ENCODE results near the gene PNP. TPM values are rescaled to one million over a fixed set of nuclear protein-coding genes. Genes with fewer than 3 reads are reported as not detected.
"Not testable (repeated sequence)": the region's sequence is repeated elsewhere in the genome, so short reads cannot be mapped to it uniquely, and the experiment has no call there.

Gene PNP
- total RNA-seq, 1 donor from 2014 or later: 23.8 TPM

- DNase-seq (ENCODE audit: low spot score): no peak
These were observed 23.3 kb downstream of the PNP start for GRCh38 chr14:20492486-20492885.

GRCh38 chr14:20493634-20494033, 24.4 kb downstream of the PNP start:
- DNase-seq (ENCODE audit: low spot score): no peak

DNA sequence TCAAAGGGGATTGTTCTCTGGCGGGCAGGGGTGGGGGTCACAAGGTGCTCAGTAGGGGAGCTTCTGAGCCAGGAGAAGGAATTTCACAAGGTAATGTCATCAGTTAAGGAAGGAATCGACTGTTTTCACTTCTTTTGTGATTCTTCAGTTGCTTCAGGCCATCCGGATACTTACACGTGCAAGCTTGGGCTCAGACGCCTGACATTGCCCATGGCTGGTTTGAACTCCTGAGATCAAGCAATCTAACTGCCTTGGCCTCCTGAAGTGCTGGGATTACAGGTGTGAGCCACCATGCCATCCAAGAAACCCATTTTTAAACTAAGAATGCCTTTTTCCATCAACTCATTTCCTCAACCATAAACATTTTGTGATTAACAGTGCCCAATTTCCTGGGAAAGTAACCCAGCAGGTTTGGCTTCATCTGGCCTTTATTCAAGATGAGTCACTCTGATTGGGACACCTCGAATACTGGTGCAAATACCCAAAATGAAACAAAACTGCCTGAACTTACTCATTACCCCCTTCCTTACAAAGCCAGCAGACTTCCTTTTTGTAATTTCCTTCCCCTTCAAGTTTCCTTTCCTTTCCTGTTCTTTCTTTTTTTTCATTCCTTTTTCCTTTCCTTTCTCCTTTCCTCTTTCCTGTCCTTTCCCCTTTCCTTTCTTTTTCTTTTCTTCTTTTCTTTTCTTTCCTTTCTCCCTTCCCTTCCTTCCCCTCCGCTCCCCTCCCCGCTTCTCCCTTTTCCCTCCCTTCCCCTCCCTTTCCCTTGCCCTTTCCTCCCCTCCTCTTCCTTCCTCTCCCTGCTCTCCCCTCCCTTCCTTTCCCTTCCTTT, 25.9 kb downstream of the PNP start:
- no peak for DNase-seq (ENCODE audit: low spot score)

DNA sequence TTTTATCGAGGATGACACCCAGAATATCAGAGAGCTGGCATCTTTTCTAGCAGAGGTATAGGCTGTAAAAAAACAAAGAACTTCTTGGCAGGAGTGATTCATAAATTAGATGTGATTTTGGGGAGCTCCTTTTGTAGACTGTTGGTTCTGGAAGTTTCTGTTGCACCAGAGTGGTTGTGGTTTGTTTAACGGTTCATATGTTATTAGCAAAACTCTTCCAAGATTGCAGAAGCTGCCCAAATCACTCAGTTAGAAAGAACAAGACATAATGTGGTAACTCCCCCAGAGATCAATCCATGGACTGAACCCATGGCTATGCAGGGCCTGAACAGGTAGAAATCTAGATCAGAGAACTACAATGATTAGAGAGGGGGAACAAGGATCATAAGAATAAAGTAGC, 29.4 kb downstream of the PNP start:
- no peak for DNase-seq (ENCODE audit: low spot score)

- DNase-seq (ENCODE audit: low spot score): no peak
These were observed 29.9 kb downstream of the PNP start for GRCh38 chr14:20499108-20499507.

DNA sequence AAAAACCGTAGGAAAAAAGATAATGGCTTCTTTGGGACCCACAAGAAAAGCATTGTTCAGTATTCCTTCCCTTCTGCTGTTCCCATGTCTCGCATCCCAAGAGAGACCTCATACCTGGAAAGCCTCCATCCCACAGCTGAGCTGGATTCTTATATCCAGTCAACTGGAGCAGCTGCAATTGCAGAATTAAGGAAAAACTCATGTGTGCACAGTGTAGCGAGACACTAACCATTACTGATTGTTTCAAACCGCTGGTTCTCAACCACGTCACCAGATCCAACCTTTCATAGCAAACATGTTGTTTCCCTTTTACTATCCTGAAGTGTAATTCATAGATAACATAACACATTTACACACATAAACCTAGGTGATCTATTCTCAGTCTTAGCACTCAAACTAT, 30.7 kb downstream of the PNP start:
- no peak for DNase-seq (ENCODE audit: low spot score)

DNA sequence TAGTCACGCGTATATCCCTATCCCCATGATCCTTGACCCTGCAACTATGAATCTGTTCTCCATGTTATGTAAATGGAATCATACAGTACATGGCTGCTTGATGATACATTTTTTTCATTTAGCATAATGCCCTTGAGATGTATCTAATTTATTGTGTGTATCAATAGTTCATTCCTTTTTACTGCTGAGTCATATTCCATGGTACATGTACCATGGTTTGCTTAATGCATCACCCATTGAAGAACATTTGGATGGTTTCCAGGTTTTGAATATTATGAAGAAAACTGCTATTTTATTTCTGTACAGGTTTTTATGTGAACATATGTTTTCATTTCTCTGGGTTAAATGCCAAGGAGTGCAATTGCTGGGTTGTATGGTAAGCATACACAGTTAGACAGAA, 32.1 kb downstream of the PNP start:
- no peak for DNase-seq (ENCODE audit: low spot score)

- DNase-seq (ENCODE audit: low spot score): no peak
These were observed 34.7 kb downstream of the PNP start for GRCh38 chr14:20503898-20504297.

DNA sequence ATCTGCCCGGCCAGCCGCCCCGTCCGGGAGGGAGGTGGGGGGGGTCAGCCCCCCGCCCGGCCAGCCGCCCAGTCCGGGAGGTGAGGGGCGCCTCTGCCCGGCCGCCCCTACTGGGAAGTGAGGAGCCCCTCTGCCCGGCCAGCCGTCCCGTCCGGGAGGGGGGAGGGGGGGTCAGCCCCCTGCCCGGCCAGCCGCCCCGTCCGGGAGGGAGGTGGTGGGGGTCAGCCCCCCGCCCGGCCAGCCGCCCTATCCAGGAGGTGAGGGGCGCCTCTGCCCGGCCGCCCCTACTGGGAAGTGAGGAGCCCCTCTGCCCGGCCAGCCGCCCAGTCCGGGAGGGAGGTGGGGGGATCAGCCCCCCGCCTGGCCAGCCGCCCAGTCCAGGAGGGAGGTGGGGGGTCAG, 37.1 kb downstream of the PNP start:
- DNase-seq (ENCODE audit: low spot score): not testable (repeated sequence)

GRCh38 chr14:20506752-20507151, 37.5 kb downstream of the PNP start:
- not testable (repeated sequence) for DNase-seq (ENCODE audit: low spot score)

GRCh38 chr14:20507537-20507936, 38.3 kb downstream of the PNP start:
- not testable (repeated sequence) for DNase-seq (ENCODE audit: low spot score)

DNA sequence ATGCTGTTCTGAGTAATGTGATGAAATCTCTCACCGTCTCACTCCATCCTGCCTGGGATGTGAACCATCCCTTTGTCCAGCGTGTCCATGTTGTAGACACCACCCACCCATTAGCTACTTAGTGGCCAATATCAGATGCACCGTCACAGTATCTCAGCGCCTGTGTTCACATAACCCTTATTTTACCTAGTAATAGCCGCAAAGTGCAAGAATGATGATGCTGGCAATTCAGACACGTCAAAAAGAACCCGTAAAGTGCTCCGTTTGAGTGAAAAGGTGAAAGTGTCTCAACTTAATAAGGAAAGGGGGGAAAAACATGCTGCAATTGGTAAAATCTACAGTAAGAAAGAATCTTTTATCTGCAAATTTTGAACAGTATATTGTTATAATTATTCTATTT, 39.2 kb downstream of the PNP start:
- no peak for DNase-seq (ENCODE audit: low spot score)

GRCh38 chr14:20512177-20512905, 43.1 kb downstream of the PNP start:
- no peak for DNase-seq (ENCODE audit: low spot score)

- DNase-seq (ENCODE audit: low spot score): no peak
These were observed 46.6 kb downstream of the PNP start for GRCh38 chr14:20515846-20516245.

- DNase-seq (ENCODE audit: low spot score): no peak
These were observed 47.7 kb downstream of the PNP start for GRCh38 chr14:20516921-20517320.

DNA sequence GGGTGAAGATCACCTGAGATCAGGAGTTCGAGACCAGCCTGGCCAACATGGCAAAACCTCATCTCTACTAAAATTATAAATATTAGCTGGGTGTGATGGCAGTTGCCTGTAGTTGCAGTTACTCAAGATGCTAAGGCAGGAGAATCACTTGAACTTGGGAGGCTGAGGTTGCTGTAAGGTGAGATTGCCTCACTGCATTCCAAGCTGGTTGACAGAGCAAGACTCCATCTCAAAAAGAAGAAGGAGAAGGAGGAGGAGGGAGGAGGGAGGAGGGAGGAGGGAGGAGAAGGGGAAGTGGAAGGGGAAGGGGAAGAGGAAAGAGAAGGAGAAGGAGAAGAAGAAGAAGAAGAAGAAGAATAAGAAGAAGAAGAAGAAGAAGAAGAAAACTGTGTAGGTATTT, 53.1 kb downstream of the PNP start:
- DNase-seq (ENCODE audit: low spot score): no peak

DNA sequence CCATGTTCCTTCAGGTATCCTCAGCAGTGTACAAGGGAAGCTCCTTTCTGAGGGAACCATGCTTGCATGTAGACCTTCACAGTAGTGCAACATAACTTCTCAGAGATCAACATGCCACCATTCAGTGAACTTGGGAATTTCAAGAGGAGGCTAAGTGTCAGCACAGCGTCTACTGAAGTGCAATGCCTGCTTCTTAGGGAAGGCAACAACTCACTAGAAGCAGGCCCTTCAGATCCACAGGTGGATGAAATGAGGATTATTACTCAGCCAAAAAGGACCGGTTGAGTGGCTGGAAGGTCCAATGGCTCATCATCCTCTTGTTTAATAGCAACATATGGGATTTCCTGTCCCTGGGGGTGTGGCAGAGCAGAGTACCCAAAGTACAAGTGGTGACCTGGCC, 54.8 kb downstream of the PNP start:
- DNase-seq (ENCODE audit: low spot score): no peak

Other genes with a start within 250 kb of the PNP start
- gene OR11H6, start 245.7 kb upstream of the PNP start, total RNA-seq: not detected
- gene OR11H7, start 240.4 kb upstream of the PNP start, total RNA-seq: not detected
- not detected for gene OR11H4, start 230.1 kb upstream of the PNP start, total RNA-seq
- 26.6 TPM for gene TTC5, start 163.5 kb upstream of the PNP start, total RNA-seq
- gene CCNB1IP1, start 136.1 kb upstream of the PNP start, total RNA-seq: 38.3 TPM
- 20.6 TPM for gene PARP2, start 125.8 kb upstream of the PNP start, total RNA-seq
- gene TEP1, start 55.9 kb upstream of the PNP start, total RNA-seq: 38.7 TPM
- gene KLHL33, start 33.2 kb upstream of the PNP start, total RNA-seq: 0.26 TPM
- gene OSGEP, start 14.6 kb upstream of the PNP start, total RNA-seq: 39.7 TPM
- gene APEX1, start 14.2 kb upstream of the PNP start, total RNA-seq: 169 TPM
- 36.8 TPM for gene PIP4P1, start 8.0 kb upstream of the PNP start, total RNA-seq
- 0.65 TPM for gene RNASE10, start 36.1 kb downstream of the PNP start, total RNA-seq
- not detected for gene RNASE9, start 91.6 kb downstream of the PNP start, total RNA-seq
- not detected for gene RNASE11, start 118.6 kb downstream of the PNP start, total RNA-seq
- not detected for gene RNASE12, start 122.0 kb downstream of the PNP start, total RNA-seq
- not detected for gene OR6S1, start 172.3 kb downstream of the PNP start, total RNA-seq
- 26.5 TPM for gene RNASE4, start 215.2 kb downstream of the PNP start, total RNA-seq
- gene ANG, start 219.4 kb downstream of the PNP start, total RNA-seq: 5.5 TPM

Measured in ureter (tissue), 1 donor.